Tibial nerve (tissue), 4 donors: ENCODE data around the gene CAMK2B. TPM values are rescaled to one million over a fixed set of nuclear protein-coding genes. Genes with fewer than 3 reads are reported as not detected.
A peak's percentile ranks its signal among the peaks of the same experiment; 100 is the strongest.

Experiments
- DNase-seq, 2 donors: peaks; one replicate each; pipeline ENCODE4 v3.0.0-alpha.2; 2019; ENCODE audit warnings: low spot score in 2 of 2
- H3K27ac ChIP-seq, 4 donors: fragments of 200-600 bp; sonication (generic) in 3 of 4; one replicate each; pipeline ENCODE4 v1.5.1; 2017 to 2019; ENCODE audit warnings: mild to moderate bottlenecking in 1 of 4
- H3K27me3 ChIP-seq, 2 donors: fragments of 200-600 bp; sonication (generic) in 1 of 2; one replicate each; pipeline versions ENCODE4 v1.5.1 to v1.6.0; 2017 to 2019
- H3K36me3 ChIP-seq, 3 donors: fragments of 200-600 bp; sonication (generic); one replicate each; pipeline ENCODE4 v1.5.1; 2018 to 2019
- H3K4me1 ChIP-seq, 4 donors: fragments of 200-600 bp; sonication (generic) in 3 of 4; one replicate each; pipeline ENCODE4 v1.5.1; 2017 to 2019
- H3K4me3 ChIP-seq, 4 donors: fragments of 200-600 bp; sonication (generic) in 3 of 4; one replicate each; pipeline ENCODE4 v1.5.1; 2017 to 2019; ENCODE audit warnings: mild to moderate bottlenecking in 1 of 4, moderate library complexity in 1 of 4
- H3K9me3 ChIP-seq, 4 donors: fragments of 200-600 bp; sonication (generic) in 3 of 4; one replicate each; pipeline ENCODE4 v1.5.1; 2017 to 2019
- EP300 ChIP-seq, 2 donors: sonication (generic); formaldehyde crosslinking; IDR thresholded peaks; one replicate each; pipeline ENCODE4 v1.6.1; 2017; ENCODE audit warnings: antibody characterized with exemption in 2 of 2, mild to moderate bottlenecking in 1 of 2
- POLR2A ChIP-seq, 2 donors: fragments of 450-650 bp; IDR thresholded peaks; one replicate each; pipeline ENCODE4 v1.6.1; 2017; ENCODE audit warnings: antibody characterized with exemption in 2 of 2, mild to moderate bottlenecking in 2 of 2, moderate library complexity in 2 of 2
- WGBS, 2 donors: methylation state at CpG; one replicate each; pipeline ENCODE4 v1.1.5; 2018; 5-methylcytosine and 5-hydroxymethylcytosine counted together
- total RNA-seq, 4 donors: library from RNA; depleted of rRNA; stranded (reverse); fragments of >200 nt; gene quantifications; one replicate each; pipeline ENCODE4 v1.1.0, GENCODE V29; 2016
- TF ChIP-seq, protein P1 (sequence below), 5 experiments: fragments of 200-600 bp in 3 of 5; fragments of 450-650 bp in 2 of 5; sonication (generic) in 3 of 5; IDR thresholded peaks; one replicate each; pipeline ENCODE4 v1.5.1; 2016 to 2019; ENCODE audit warnings: antibody characterized with exemption in 5 of 5, mild to moderate bottlenecking in 3 of 5, moderate library complexity in 2 of 5

Gene CAMK2B
- total RNA-seq, 4 donors from 2014 or later: 9.0 to 14.7 (median 10.9) TPM

DNA sequence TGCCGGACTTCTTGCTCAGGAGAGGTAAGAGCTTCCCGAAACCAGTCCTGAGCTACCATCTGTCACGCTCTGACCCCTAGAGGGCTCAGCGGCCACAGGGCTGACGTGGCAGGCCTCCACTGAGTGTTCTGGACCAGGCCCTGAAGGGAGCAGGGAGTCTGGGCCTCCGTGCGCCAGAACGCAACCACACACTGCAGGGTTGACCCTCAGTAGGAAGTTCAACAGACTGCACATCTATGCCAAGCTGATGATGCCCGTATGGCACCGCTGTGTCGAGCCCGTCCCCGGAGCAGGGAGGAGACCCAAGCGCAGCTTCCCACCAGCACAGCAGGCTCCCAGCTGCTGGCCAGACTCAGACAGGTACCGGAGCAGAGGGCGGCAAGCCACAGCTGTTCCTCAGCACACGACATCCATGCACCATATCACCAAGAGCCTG, 39.2 kb downstream of the CAMK2B start:
- TF ChIP-seq POLR2A (IDR thresholded peaks at IDR 0.05): no peak
- no peak for TF ChIP-seq EP300 (IDR thresholded peaks at IDR 0.05)
- TF ChIP-seq, protein P1, sequence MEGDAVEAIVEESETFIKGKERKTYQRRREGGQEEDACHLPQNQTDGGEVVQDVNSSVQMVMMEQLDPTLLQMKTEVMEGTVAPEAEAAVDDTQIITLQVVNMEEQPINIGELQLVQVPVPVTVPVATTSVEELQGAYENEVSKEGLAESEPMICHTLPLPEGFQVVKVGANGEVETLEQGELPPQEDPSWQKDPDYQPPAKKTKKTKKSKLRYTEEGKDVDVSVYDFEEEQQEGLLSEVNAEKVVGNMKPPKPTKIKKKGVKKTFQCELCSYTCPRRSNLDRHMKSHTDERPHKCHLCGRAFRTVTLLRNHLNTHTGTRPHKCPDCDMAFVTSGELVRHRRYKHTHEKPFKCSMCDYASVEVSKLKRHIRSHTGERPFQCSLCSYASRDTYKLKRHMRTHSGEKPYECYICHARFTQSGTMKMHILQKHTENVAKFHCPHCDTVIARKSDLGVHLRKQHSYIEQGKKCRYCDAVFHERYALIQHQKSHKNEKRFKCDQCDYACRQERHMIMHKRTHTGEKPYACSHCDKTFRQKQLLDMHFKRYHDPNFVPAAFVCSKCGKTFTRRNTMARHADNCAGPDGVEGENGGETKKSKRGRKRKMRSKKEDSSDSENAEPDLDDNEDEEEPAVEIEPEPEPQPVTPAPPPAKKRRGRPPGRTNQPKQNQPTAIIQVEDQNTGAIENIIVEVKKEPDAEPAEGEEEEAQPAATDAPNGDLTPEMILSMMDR (IDR thresholded peaks at IDR 0.05): no peak
- DNase-seq: peak in 1 of 2 donors; percentile 3
- H3K9me3 ChIP-seq: no peaks in the 10 kb centered on the region
- no peaks in the 10 kb centered on the region for H3K36me3 ChIP-seq
- H3K4me1 ChIP-seq: peaks cover 0 to 4% (median 0%) of the 10 kb centered on the region in 4 donors
- H3K27me3 ChIP-seq: no peaks in the 10 kb centered on the region
- no peak overlapping the region for H3K4me3 ChIP-seq
- H3K27ac ChIP-seq: peak overlapping the region in 1 of 4 donors; percentile 37
- WGBS, 2 donors: 88 to 91% methylated on average over 10 to 13 of the region's 17 CpGs

DNA sequence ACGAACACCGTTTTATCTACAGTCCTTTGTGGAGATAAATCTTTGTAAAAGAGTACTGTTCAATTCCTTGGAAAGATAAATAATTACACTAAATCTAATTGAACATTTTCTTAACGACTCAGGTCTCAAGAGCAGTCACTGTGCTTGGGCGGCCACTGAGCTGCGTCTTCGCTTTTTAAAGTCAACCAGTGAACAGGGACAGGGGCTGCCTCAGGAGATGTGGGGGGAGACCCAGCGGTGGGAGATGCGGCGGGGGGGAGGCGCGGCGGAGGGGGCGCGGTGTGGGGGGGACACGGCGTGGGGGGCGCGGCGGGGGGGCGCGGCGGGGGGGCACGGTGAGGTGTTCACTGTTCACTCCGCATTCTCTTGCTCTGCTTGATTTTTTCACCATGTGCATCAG, 39.8 kb downstream of the CAMK2B start:
- no peak for TF ChIP-seq EP300 (IDR thresholded peaks at IDR 0.05)
- H3K36me3 ChIP-seq: no peaks in the 10 kb centered on the region
- H3K4me3 ChIP-seq: no peak overlapping the region
- H3K4me1 ChIP-seq: peaks cover 0 to 4% (median 0%) of the 10 kb centered on the region in 4 donors
- H3K9me3 ChIP-seq: no peaks in the 10 kb centered on the region
- no peaks in the 10 kb centered on the region for H3K27me3 ChIP-seq
- no peak overlapping the region for H3K27ac ChIP-seq
- peak in 1 of 2 donors; percentile 4 for DNase-seq
- WGBS, 2 donors: 84 to 86% methylated on average over 24 of the region's 24 CpGs

DNA sequence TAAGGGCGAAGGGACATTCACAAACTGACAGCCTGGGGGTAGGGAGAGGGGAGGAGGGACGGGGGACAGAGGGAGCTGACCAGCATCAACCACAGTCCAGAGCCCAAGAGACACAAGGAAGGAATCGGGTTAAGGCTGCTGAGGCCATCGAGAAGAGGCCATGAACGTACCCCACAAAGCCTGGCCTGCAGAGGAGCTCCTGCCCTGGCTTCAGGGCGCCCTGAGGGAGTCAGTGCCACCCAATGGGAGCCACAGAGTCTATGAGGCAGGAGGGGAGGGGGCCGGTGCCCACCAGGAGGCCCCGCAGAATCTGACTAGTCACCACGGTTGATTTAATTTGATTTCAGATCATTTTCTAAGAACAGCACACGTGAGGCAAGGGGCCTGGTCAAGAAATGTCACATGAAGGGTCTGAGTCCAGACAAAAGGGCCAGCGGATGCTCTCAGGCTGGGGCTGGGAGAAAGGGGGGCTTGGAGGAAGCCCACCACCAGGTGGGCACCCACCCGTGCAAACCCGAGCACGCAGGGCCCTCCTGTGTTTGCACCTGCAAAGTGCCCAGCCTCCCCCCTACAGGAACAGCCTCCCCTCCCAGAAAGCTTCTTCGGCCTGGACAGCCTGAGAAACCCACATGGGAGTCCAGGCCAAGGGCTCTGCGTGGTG, 40.4 kb downstream of the CAMK2B start:
- no peaks in the 10 kb centered on the region for H3K9me3 ChIP-seq
- no peak for TF ChIP-seq EP300 (IDR thresholded peaks at IDR 0.05)
- TF ChIP-seq, protein P1 (IDR thresholded peaks at IDR 0.05): no peak
- TF ChIP-seq POLR2A (IDR thresholded peaks at IDR 0.05): no peak
- DNase-seq: no peak
- H3K27ac ChIP-seq: peak overlapping the region in 1 of 4 donors; percentile 33
- H3K27me3 ChIP-seq: no peaks in the 10 kb centered on the region
- peaks cover 0 to 4% (median 0%) of the 10 kb centered on the region in 4 donors for H3K4me1 ChIP-seq
- WGBS, 2 donors: 84 to 88% methylated on average over 16 of the region's 16 CpGs
- H3K4me3 ChIP-seq: no peak overlapping the region
- H3K36me3 ChIP-seq: no peaks in the 10 kb centered on the region

DNA sequence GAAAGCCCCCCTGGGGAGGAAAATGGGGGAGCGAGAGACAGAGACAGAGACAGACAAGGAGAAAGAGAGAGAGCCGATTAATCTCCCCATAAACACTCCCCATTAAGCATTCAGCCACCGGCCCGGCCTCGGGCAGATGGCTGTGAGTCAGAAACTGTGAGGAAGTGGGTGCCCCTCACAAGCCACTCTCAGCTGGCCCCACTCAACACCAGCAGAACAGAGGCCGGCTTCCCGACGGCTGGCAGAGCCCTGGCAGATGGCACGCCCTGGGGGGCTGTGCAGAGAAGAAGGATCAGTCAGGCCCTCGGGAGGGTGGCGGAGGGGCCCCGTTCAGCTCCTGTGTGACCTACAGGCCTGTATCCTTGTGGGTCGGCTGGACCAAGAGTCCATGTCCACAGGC, 41.2 kb downstream of the CAMK2B start:
- peak overlapping the region in 1 of 4 donors; percentile 80 for H3K27ac ChIP-seq
- peak in 1 of 2 donors; percentile 5 for DNase-seq
- peaks cover 0 to 4% (median 0%) of the 10 kb centered on the region in 4 donors for H3K4me1 ChIP-seq
- no peaks in the 10 kb centered on the region for H3K9me3 ChIP-seq
- WGBS, 2 donors: 57 to 62% methylated on average over 9 to 13 of the region's 13 CpGs
- H3K27me3 ChIP-seq: no peaks in the 10 kb centered on the region
- H3K4me3 ChIP-seq: no peak overlapping the region
- TF ChIP-seq EP300 (IDR thresholded peaks at IDR 0.05) (no peak), POLR2A (IDR thresholded peaks at IDR 0.05) (no peak)
- TF ChIP-seq, protein P1 (IDR thresholded peaks at IDR 0.05): no peak
- H3K36me3 ChIP-seq: no peaks in the 10 kb centered on the region

DNA sequence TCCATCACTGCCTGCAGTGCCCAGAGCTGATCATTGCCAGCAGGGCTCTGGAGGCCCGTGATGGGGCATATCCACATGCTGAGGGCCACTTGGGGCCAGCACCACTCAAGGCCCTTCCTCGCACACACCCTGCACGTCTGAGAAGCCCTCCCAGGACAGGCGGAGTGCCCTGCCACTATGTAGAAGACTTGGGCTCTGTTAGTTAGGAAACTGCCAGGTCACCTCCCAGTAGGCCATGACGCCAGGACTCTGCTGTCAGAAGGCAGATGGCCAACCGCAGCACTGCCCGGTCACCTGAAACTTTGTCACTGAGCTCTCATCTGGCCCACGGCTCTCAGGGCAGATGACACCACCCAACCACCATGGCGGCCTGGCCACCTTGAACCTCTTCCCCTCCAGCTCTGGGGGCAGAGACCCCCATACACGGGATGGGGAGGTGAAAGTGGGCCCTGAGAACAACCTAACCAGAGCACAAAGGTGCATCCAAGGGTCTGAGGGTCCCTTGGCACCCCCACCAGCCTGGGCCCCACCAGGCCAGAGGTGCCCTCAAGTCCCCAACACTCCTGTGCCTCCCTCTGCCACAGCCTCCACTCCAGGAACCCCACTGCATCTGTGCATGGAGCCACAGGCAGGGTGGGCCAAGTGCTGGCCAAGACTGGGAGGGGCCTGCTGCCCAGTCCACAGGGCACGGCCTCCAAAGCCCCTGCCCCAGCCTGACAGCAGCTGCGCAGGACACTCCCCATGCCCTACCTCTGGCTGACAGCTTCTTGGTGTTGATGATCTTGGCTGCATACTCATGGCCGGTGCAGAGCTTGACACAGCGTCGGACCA, 41.8 kb downstream of the CAMK2B start:
- H3K27ac ChIP-seq: peak overlapping the region in 2 of 4 donors; percentile 32 to 80
- no peaks in the 10 kb centered on the region for H3K36me3 ChIP-seq
- DNase-seq: peak in 1 of 2 donors; percentile 6
- 76 to 87% methylated on average over 9 to 15 of the region's 15 CpGs for WGBS, 2 donors
- no peak overlapping the region for H3K4me3 ChIP-seq
- no peaks in the 10 kb centered on the region for H3K27me3 ChIP-seq
- H3K4me1 ChIP-seq: peaks cover 0 to 4% (median 0%) of the 10 kb centered on the region in 4 donors
- TF ChIP-seq, protein P1 (IDR thresholded peaks at IDR 0.05): no peak
- no peak for TF ChIP-seq POLR2A (IDR thresholded peaks at IDR 0.05)
- TF ChIP-seq EP300 (IDR thresholded peaks at IDR 0.05): no peak
- H3K9me3 ChIP-seq: no peaks in the 10 kb centered on the region
